IMR-90 (cell line): Measurements from ENCODE around the gene SRD5A1.

Experiments
- BHLHE40 ChIP-seq: fragments of 150-350 bp; IDR thresholded peaks from 2 replicates; pipeline ENCODE4 v1.6.1; 2016; ENCODE audit warnings: mild to moderate bottlenecking, low read depth, low read length
- CEBPB ChIP-seq: IDR thresholded peaks from 2 replicates; pipeline ENCODE4 v1.6.1; 2012; ENCODE audit warnings: low read depth, low read length, improper control_type of control experiment
- CHD1 ChIP-seq: IDR thresholded peaks from 2 replicates; pipeline ENCODE4 v1.6.1; 2012; ENCODE audit warnings: low read depth, low read length, improper control_type of control experiment
- MAFK ChIP-seq: IDR thresholded peaks from 2 replicates; pipeline ENCODE4 v1.6.1; 2012; ENCODE audit warnings: low read depth, low read length, improper control_type of control experiment
- MXI1 ChIP-seq: IDR thresholded peaks from 2 replicates; pipeline ENCODE4 v1.6.1; 2012; ENCODE audit warnings: low read depth, mild to moderate bottlenecking, low read length, moderate library complexity, borderline replicate concordance
- POLR2A ChIP-seq: IDR thresholded peaks from 2 replicates; pipeline ENCODE4 v1.6.1; 2012; ENCODE audit warnings: mild to moderate bottlenecking, low read depth, low read length
- RAD21 ChIP-seq: IDR thresholded peaks from 2 replicates; pipeline ENCODE4 v1.6.1; 2012; ENCODE audit warnings: low read length, improper control_type of control experiment
- RCOR1 ChIP-seq: IDR thresholded peaks from 2 replicates; pipeline ENCODE4 v1.6.1; 2012; ENCODE audit warnings: mild to moderate bottlenecking, low read length, improper control_type of control experiment; ENCODE audit not compliant: insufficient replicate concordance
- RFX5 ChIP-seq: IDR thresholded peaks from 2 replicates; pipeline ENCODE4 v1.8.0; 2012; ENCODE audit warnings: low read depth, mild to moderate bottlenecking, low read length, moderate library complexity
- TF ChIP-seq, protein P1 (sequence below): conservative IDR thresholded peaks from 2 replicates; pipeline ENCODE4 v1.5.1; 2012; ENCODE audit warnings: mild to moderate bottlenecking, low read depth, low read length, improper control_type of control experiment
- TF ChIP-seq, protein P2 (sequence below): fragments of 150-350 bp; IDR thresholded peaks from 2 replicates; pipeline ENCODE4 v1.6.1; 2016; ENCODE audit warnings: low read depth, mild to moderate bottlenecking, low read length, moderate library complexity, borderline replicate concordance
- TF ChIP-seq, protein P3 (sequence below): fragments of 150-350 bp; IDR thresholded peaks from 2 replicates; pipeline ENCODE4 v1.6.1; 2017; ENCODE audit warnings: mild to moderate bottlenecking, antibody characterized with exemption, low read length, low read depth

DNA sequence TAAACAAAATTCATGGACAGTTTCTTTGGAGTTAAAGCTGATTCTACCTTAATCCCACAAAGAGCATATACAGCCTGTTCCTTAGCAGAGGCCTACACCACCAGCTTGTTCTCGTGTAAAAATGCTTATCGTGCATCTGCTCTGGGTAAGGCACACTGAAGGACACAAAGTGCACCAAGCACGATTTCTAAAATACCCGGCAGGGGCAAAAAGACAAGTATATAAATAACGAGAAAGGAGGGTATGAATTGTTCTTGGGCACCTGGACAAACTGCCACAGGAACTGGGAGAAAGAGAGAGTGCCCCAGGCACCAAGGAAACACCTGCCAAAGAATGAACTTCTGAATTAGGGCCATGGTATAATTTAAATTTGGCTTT, 25.7 kb upstream of the SRD5A1 start:
- TF ChIP-seq, protein P1, sequence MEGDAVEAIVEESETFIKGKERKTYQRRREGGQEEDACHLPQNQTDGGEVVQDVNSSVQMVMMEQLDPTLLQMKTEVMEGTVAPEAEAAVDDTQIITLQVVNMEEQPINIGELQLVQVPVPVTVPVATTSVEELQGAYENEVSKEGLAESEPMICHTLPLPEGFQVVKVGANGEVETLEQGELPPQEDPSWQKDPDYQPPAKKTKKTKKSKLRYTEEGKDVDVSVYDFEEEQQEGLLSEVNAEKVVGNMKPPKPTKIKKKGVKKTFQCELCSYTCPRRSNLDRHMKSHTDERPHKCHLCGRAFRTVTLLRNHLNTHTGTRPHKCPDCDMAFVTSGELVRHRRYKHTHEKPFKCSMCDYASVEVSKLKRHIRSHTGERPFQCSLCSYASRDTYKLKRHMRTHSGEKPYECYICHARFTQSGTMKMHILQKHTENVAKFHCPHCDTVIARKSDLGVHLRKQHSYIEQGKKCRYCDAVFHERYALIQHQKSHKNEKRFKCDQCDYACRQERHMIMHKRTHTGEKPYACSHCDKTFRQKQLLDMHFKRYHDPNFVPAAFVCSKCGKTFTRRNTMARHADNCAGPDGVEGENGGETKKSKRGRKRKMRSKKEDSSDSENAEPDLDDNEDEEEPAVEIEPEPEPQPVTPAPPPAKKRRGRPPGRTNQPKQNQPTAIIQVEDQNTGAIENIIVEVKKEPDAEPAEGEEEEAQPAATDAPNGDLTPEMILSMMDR = no peak
- TF ChIP-seq BHLHE40 (no peak), POLR2A (no peak), CHD1 (no peak), MXI1 (no peak), RAD21 (no peak), RCOR1 (no peak), RFX5 (no peak), MAFK (no peak), CEBPB (no peak)
- TF ChIP-seq, protein P2, sequence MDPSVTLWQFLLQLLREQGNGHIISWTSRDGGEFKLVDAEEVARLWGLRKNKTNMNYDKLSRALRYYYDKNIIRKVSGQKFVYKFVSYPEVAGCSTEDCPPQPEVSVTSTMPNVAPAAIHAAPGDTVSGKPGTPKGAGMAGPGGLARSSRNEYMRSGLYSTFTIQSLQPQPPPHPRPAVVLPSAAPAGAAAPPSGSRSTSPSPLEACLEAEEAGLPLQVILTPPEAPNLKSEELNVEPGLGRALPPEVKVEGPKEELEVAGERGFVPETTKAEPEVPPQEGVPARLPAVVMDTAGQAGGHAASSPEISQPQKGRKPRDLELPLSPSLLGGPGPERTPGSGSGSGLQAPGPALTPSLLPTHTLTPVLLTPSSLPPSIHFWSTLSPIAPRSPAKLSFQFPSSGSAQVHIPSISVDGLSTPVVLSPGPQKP = no peak
- TF ChIP-seq, protein P3, sequence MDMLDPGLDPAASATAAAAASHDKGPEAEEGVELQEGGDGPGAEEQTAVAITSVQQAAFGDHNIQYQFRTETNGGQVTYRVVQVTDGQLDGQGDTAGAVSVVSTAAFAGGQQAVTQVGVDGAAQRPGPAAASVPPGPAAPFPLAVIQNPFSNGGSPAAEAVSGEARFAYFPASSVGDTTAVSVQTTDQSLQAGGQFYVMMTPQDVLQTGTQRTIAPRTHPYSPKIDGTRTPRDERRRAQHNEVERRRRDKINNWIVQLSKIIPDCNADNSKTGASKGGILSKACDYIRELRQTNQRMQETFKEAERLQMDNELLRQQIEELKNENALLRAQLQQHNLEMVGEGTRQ = no peak
